PC-3 (cell line): ENCODE data around the gene UBXN1. TPM values are rescaled to one million over a fixed set of nuclear protein-coding genes. Genes with fewer than 3 reads are reported as not detected.

Source experiments
- ATAC-seq: fragments of 200-7000 bp; cut with Tn5 transposase; 2 replicates; pipeline ENCODE4 v1.9.1; 2020; ENCODE audit warnings: mild to moderate bottlenecking, moderate library complexity
- BruUV-seq: library from RNA; stranded (reverse); fragments of 400-500 nt; replicated peaks from 2 replicates; lab custom pipeline; 2021; lab: Mats Ljungman, UMichigan
- CTCF ChIA-PET: fragments of 300-600 bp; sonication (Branson Sonifier 250); formaldehyde crosslinking; loops from one replicate; lab custom pipeline; 2022; ENCODE audit warnings: antibody characterized with exemption; lab: Charles Lee
- POLR2A ChIA-PET: fragments of 300-600 bp; sonication (Branson Sonifier 250); formaldehyde crosslinking; loops from one replicate; lab custom pipeline; 2022; ENCODE audit warnings: antibody characterized with exemption; ENCODE audit not compliant: unreplicated experiment; lab: Charles Lee
- DNase-seq: peaks from one replicate; pipeline ENCODE4 v3.0.0-alpha.2; 2015
- H2AFZ ChIP-seq: fragments of 300-600 bp; sonication (generic); 2 replicates; pipeline ENCODE4 v1.6.0; 2016; ENCODE audit warnings: antibody characterized with exemption, low read length
- H3F3A ChIP-seq: fragments of 300-600 bp; sonication (generic); one replicate; pipeline ENCODE4 v1.6.0; 2017; ENCODE audit warnings: antibody characterized with exemption, low read length, control low read depth, mild to moderate bottlenecking; ENCODE audit not compliant: unreplicated experiment
- H3K27ac ChIP-seq: fragments of 300-600 bp; sonication (generic); 2 replicates; pipeline ENCODE4 v1.5.1; 2016; ENCODE audit warnings: mild to moderate bottlenecking, low read length
- H3K27me3 ChIP-seq: fragments of 300-600 bp; sonication (generic); 2 replicates; pipeline ENCODE4 v1.6.1; 2016; ENCODE audit warnings: low read length, mixed read lengths
- H3K36me3 ChIP-seq: fragments of 300-600 bp; sonication (generic); 2 replicates; pipeline ENCODE4 v1.6.1; 2016; ENCODE audit warnings: low read depth, mixed run types, low read length, mixed read lengths
- H3K4me1 ChIP-seq: fragments of 300-600 bp; sonication (generic); 2 replicates; pipeline ENCODE4 v1.5.1; 2016; ENCODE audit warnings: low read length; ENCODE audit not compliant: insufficient read depth
- H3K4me2 ChIP-seq: fragments of 300-600 bp; sonication (generic); 2 replicates; pipeline ENCODE4 v1.6.0; 2016; ENCODE audit warnings: low read length
- H3K4me3 ChIP-seq: fragments of 300-600 bp; sonication (generic); 2 replicates; pipeline ENCODE4 v1.5.1; 2016; ENCODE audit warnings: mild to moderate bottlenecking, low read length, mixed read lengths
- H3K79me2 ChIP-seq: fragments of 300-600 bp; sonication (generic); 2 replicates; pipeline ENCODE4 v1.6.1; 2017; ENCODE audit warnings: low read length, mixed read lengths
- H3K9ac ChIP-seq: fragments of 300-600 bp; sonication (generic); 2 replicates; pipeline ENCODE4 v1.6.0; 2016; ENCODE audit warnings: mild to moderate bottlenecking, low read length
- H3K9me2 ChIP-seq: fragments of 300-600 bp; sonication (generic); replicated peaks from 2 replicates; pipeline ENCODE4 v1.6.1; 2016; ENCODE audit warnings: mixed run types, low read length, mixed read lengths
- H3K9me3 ChIP-seq: fragments of 300-600 bp; sonication (generic); 2 replicates; pipeline ENCODE4 v1.6.1; 2016; ENCODE audit warnings: low read length, mixed read lengths
- H4K20me1 ChIP-seq: fragments of 300-600 bp; sonication (generic); 2 replicates; pipeline ENCODE4 v1.6.1; 2016; ENCODE audit warnings: low read length, mixed read lengths
- CTCF ChIP-seq: fragments of 300-600 bp; sonication (generic); conservative IDR thresholded peaks from 2 replicates; pipeline ENCODE4 v1.5.1; 2017; ENCODE audit warnings: antibody characterized with exemption, low read depth, mild to moderate bottlenecking, low read length
- EZH2 ChIP-seq: fragments of 300-600 bp; sonication (generic); IDR thresholded peaks from one replicate; pipeline ENCODE4 v1.6.1; 2017; ENCODE audit warnings: antibody characterized with exemption, mild to moderate bottlenecking, low read length; ENCODE audit not compliant: unreplicated experiment
- EZH2phosphoT487 ChIP-seq: fragments of 300-600 bp; sonication (generic); IDR thresholded peaks from 2 replicates; pipeline ENCODE4 v1.6.1; 2018; ENCODE audit warnings: mild to moderate bottlenecking, antibody characterized with exemption, low read length, borderline replicate concordance
- intact Hi-C: fragments of 100-400 bp; cut with micrococcal nuclease; formaldehyde crosslinking; loops from 2 replicates; pipeline ENCODE4 v1.9.0; 2023
- total RNA-seq: library from RNA; depleted of rRNA; stranded (reverse); fragments of >200 nt; gene quantifications from 2 replicates; pipeline ENCODE4 v1.2.3, GENCODE V29; 2014

The UBXN1 gene
- total RNA-seq, 1 experiment from 2014 or later, result 190 TPM

GRCh38 chr11:62669420-62670161 is 9.3 kb downstream of the UBXN1 start:
- H3K9ac ChIP-seq, result no peak overlapping the region
- H4K20me1 ChIP-seq, result peaks cover 14% of the 10 kb centered on the region; the same call in 1 of the 2 replicates
- TF ChIP-seq EZH2, result no peak
- TF ChIP-seq CTCF, result no peak
- TF ChIP-seq EZH2phosphoT487, result no peak
- ATAC-seq (no peak), DNase-seq (peak; percentile 42)
- peaks cover 45% of the 10 kb centered on the region for H3K4me1 ChIP-seq
- no TSS peak for BruUV-seq
- H2AFZ ChIP-seq, result no peak overlapping the region
- intact Hi-C loops, result loop anchor here (5.0 kb wide), 1 partner anchor 67 kb away; the partner anchor contains the start of gene MTA2
- H3K4me3 ChIP-seq, result peak overlapping the region; percentile 92
- H3K9me3 ChIP-seq, result no peaks in the 10 kb centered on the region
- H3K4me2 ChIP-seq, result peak overlapping the region; percentile 85
- ChIA-PET CTCF (no interaction called here), POLR2A (interaction anchor here (0.6 to 0.7 kb wide), 2 partner anchors 20 to 101 kb away, joined by 3 to 4 read pairs; partner anchors contain the start of gene TAF6L)
- peaks cover 12% of the 10 kb centered on the region for H3K36me3 ChIP-seq
- peaks cover 86% of the 10 kb centered on the region for H3K79me2 ChIP-seq
- H3K27me3 ChIP-seq, result no peaks in the 10 kb centered on the region
- H3K27ac ChIP-seq, result no peak overlapping the region
- H3K9me2 ChIP-seq, result no peaks in the 10 kb centered on the region
- peaks cover 13% of the 10 kb centered on the region for H3F3A ChIP-seq

GRCh38 chr11:62667460-62667859 is 11.4 kb downstream of the UBXN1 start:
- peaks cover 82% of the 10 kb centered on the region for H3K79me2 ChIP-seq
- no TSS peak for BruUV-seq
- TF ChIP-seq EZH2, result no peak
- TF ChIP-seq EZH2phosphoT487, result no peak
- no peak for TF ChIP-seq CTCF
- no peak overlapping the region for H3K9ac ChIP-seq
- H3K27ac ChIP-seq, result no peak overlapping the region
- ChIA-PET CTCF (no interaction called here), POLR2A (no interaction called here)
- peaks cover 13% of the 10 kb centered on the region for H3F3A ChIP-seq
- H3K4me1 ChIP-seq, result peaks cover 35% of the 10 kb centered on the region
- no peaks in the 10 kb centered on the region for H3K9me2 ChIP-seq
- intact Hi-C loops, result no loop called here
- no peak for ATAC-seq
- H2AFZ ChIP-seq, result no peak overlapping the region
- peaks cover 16% of the 10 kb centered on the region for H3K36me3 ChIP-seq
- peaks cover 14% of the 10 kb centered on the region; the same call in 1 of the 2 replicates for H4K20me1 ChIP-seq
- peak overlapping the region; percentile 98; the same call in 1 of the 2 replicates for H3K4me3 ChIP-seq
- H3K4me2 ChIP-seq, result peak overlapping the region; percentile 93
- H3K27me3 ChIP-seq, result no peaks in the 10 kb centered on the region
- H3K9me3 ChIP-seq, result no peaks in the 10 kb centered on the region
- DNase-seq, result no peak
